ENCODE measurements around the gene TMEM98.
"Not testable (repeated sequence)": the region's sequence is repeated elsewhere in the genome, so short reads cannot be mapped to it uniquely, and the experiment has no call there.

TMEM98 gene

GRCh38 chr17:32944248-32945020, 16.5 kb downstream of the TMEM98 start:
- no peak for DNase-seq

GRCh38 chr17:32946375-32947135, 18.6 kb downstream of the TMEM98 start:
- DNase-seq, result no peak

GRCh38 chr17:32947736-32948135, 19.8 kb downstream of the TMEM98 start:
- DNase-seq, result no peak

- DNase-seq, result no peak
Measured at GRCh38 chr17:32949181-32949580, 21.2 kb downstream of the TMEM98 start.

- DNase-seq, result not testable (repeated sequence)
Measured at GRCh38 chr17:32952491-32952890, 24.5 kb downstream of the TMEM98 start.

- DNase-seq, result no peak
Measured at GRCh38 chr17:32953045-32953444, 25.1 kb downstream of the TMEM98 start.

GRCh38 chr17:32953857-32954256, 25.9 kb downstream of the TMEM98 start:
- DNase-seq, result no peak

- DNase-seq, result no peak
Measured at GRCh38 chr17:32954477-32954876, 26.5 kb downstream of the TMEM98 start.

GRCh38 chr17:32955155-32955554, 27.2 kb downstream of the TMEM98 start:
- DNase-seq, result no peak

GRCh38 chr17:32956240-32956970, 28.5 kb downstream of the TMEM98 start:
- DNase-seq, result no peak

- DNase-seq, result no peak
Measured at GRCh38 chr17:32958418-32958817, 30.5 kb downstream of the TMEM98 start.

- DNase-seq, result no peak
Measured at GRCh38 chr17:32960815-32961214, 32.9 kb downstream of the TMEM98 start.

- DNase-seq, result no peak
Measured at GRCh38 chr17:32962320-32962711, 34.4 kb downstream of the TMEM98 start.

GRCh38 chr17:32964541-32964940, 36.6 kb downstream of the TMEM98 start:
- no peak for DNase-seq

- not testable (repeated sequence) for DNase-seq
Measured at GRCh38 chr17:32969231-32969630, 41.3 kb downstream of the TMEM98 start.

GRCh38 chr17:32970281-32970680, 42.3 kb downstream of the TMEM98 start:
- DNase-seq, result no peak

- peak in 1 of 2 experiments; percentile 36 for DNase-seq
Measured at GRCh38 chr17:32971171-32971570, 43.2 kb downstream of the TMEM98 start.

- no peak for DNase-seq
Measured at GRCh38 chr17:32976131-32976530, 48.2 kb downstream of the TMEM98 start.

GRCh38 chr17:32976605-32977004, 48.7 kb downstream of the TMEM98 start:
- DNase-seq, result no peak

- DNase-seq, result no peak
Measured at GRCh38 chr17:32980230-32980629, 52.3 kb downstream of the TMEM98 start.

- not testable (repeated sequence) for DNase-seq
Measured at GRCh38 chr17:32981611-32982010, 53.7 kb downstream of the TMEM98 start.

- DNase-seq, result no peak
Measured at GRCh38 chr17:32985050-32985756, 57.2 kb downstream of the TMEM98 start.

GRCh38 chr17:32987453-32987805, 59.5 kb downstream of the TMEM98 start:
- not testable (repeated sequence) for DNase-seq

Data from activated T-cell treated with anti-CD3 and anti-CD28 coated beads, Interleukin-2, amount 50 U/mL, for 48 hours (primary cell).